Central memory CD8-positive, alpha-beta T cell (primary cell): ENCODE measurements around the gene CCN5.

Experiments used
- ATAC-seq: fragments of 150-1000 bp; cut with Tn5 transposase; replicated peaks from 2 replicates; pipeline ENCODE4 v1.10.0; 2022; ENCODE audit warnings: mild to moderate bottlenecking, moderate FRiP score, moderate number of reproducible peaks; ENCODE audit not compliant: poor library complexity, severe bottlenecking; ENCODE audit errors: extremely low read depth
- DNase-seq, 2 donors: peaks; one replicate each; pipeline ENCODE4 v3.0.0; 2021; ENCODE audit warnings: low spot score in 2 of 2
- H3K27ac Mint-ChIP-seq: one replicate; pipeline ENCODE4 v1.8.0; 2022; ENCODE audit warnings: low read depth, mild to moderate bottlenecking, moderate library complexity, mixed read lengths
- H3K27me3 Mint-ChIP-seq: one replicate; pipeline ENCODE4 v1.8.0; 2022; ENCODE audit warnings: mixed read lengths
- H3K36me3 Mint-ChIP-seq: one replicate; pipeline ENCODE4 v1.8.0; 2022; ENCODE audit warnings: mild to moderate bottlenecking, moderate library complexity, mixed read lengths; ENCODE audit not compliant: insufficient read depth
- H3K4me1 Mint-ChIP-seq: one replicate; pipeline ENCODE4 v1.8.0; 2022; ENCODE audit warnings: mixed read lengths
- H3K4me3 Mint-ChIP-seq: one replicate; pipeline ENCODE4 v1.8.0; 2022; ENCODE audit warnings: mild to moderate bottlenecking, moderate library complexity, mixed read lengths
- H3K9me3 Mint-ChIP-seq: one replicate; pipeline ENCODE4 v1.8.0; 2022; ENCODE audit warnings: mixed read lengths

Gene CCN5

DNA sequence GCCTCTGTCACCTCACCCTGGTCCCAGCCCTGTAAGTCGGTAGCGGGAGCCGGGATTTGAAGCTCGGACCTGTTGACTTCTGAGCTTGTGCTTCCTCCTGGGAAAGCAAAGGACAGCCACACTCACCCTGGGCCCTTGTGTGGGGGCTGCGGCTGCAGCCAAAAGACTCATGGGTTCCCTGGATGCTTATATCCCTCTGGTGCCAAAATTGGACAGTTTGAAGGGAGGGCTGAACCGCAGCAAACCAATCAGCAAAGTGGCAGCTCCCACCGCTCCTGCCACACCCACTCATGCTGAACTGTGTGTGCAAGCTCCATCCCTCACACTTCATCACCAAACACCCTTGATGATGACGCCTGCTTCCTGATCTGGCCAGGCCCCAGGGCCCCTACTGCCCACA lies 3.9 kb upstream of the CCN5 start:
- Mint-ChIP-seq H3K27me3 (peaks cover 32% of the 10 kb centered on the region), H3K4me3 (no peak overlapping the region), H3K27ac (no peak overlapping the region), H3K9me3 (no peaks in the 10 kb centered on the region), H3K4me1 (no peaks in the 10 kb centered on the region), H3K36me3 (no peaks in the 10 kb centered on the region)
- DNase-seq = no peak
- no peak for ATAC-seq

DNA sequence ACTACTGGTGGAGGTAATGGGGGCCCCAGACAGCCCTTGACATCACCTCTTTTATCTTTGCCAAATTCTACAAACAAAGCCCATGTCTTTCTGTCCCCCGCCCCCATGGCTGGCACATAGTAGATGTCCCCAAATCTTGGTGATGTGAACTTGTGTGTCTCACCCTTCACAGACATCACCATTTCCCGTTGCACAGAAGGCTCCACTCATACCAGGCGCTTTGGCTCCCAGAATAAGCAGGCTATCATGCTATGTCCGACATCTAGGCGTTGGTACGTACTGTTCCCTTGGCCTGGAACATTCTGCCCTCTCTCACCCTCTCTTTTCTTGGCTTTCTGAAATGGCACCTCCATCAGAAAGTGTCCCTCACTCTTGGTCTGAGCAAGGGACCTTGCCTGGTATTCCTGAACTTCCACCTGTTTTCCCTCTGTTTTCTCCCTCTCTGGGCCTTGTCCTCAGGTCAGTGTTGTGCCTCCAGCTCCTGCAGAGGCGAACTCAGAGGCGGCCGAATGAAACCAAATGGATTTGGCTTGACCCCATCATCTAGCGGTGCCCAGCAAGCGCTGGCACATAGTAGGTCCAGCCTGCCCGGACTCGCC lies 968 bp upstream of the CCN5 start:
- H3K4me3 Mint-ChIP-seq = no peak overlapping the region
- no peaks in the 10 kb centered on the region for H3K36me3 Mint-ChIP-seq
- no peaks in the 10 kb centered on the region for H3K4me1 Mint-ChIP-seq
- no peak overlapping the region for H3K27ac Mint-ChIP-seq
- H3K9me3 Mint-ChIP-seq = no peaks in the 10 kb centered on the region
- H3K27me3 Mint-ChIP-seq = peaks cover 25% of the 10 kb centered on the region
- no peak for DNase-seq
- no peak for ATAC-seq

DNA sequence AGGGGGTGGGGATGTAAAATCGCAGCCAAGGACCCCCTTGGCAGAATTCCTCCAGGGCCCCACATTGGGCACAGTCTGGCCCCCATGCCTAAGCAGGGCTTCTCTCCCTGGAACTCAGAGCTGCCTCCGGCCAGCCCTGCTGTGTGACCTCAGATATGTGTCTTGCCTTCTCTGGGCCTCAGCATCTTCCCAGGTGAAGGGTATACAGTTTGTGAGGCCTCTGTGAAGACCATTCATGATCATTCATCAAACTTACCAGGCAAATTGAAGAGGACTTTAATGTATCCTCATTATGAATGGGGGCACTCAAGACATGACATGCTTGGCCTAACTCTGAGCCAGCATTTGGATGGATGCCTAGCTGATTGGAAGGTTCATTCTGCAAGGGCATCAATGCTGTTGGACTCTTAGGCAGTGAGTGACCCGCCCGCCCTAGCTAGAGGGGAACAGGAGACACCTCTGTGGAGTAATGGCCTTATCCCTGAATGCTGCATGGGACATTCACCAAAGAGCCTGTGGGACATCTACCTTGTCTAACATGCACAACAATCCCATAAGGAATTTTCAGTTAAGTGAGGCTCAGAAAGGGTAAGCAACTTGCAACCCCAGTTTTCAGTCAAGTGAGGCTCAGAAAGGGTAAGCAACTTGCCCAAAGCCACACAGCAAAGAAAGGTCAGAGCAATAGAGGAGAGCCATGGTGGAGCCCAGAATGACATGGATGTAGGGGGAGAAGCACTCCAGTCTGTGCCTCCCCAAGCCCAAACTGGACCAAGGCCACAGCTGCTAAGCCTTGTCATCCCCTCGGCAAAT lies 535 bp downstream of the CCN5 start:
- no peaks in the 10 kb centered on the region for H3K36me3 Mint-ChIP-seq
- no peaks in the 10 kb centered on the region for H3K9me3 Mint-ChIP-seq
- ATAC-seq (no peak), DNase-seq (no peak)
- no peaks in the 10 kb centered on the region for H3K4me1 Mint-ChIP-seq
- H3K4me3 Mint-ChIP-seq = no peak overlapping the region
- no peak overlapping the region for H3K27ac Mint-ChIP-seq
- peaks cover 25% of the 10 kb centered on the region for H3K27me3 Mint-ChIP-seq

DNA sequence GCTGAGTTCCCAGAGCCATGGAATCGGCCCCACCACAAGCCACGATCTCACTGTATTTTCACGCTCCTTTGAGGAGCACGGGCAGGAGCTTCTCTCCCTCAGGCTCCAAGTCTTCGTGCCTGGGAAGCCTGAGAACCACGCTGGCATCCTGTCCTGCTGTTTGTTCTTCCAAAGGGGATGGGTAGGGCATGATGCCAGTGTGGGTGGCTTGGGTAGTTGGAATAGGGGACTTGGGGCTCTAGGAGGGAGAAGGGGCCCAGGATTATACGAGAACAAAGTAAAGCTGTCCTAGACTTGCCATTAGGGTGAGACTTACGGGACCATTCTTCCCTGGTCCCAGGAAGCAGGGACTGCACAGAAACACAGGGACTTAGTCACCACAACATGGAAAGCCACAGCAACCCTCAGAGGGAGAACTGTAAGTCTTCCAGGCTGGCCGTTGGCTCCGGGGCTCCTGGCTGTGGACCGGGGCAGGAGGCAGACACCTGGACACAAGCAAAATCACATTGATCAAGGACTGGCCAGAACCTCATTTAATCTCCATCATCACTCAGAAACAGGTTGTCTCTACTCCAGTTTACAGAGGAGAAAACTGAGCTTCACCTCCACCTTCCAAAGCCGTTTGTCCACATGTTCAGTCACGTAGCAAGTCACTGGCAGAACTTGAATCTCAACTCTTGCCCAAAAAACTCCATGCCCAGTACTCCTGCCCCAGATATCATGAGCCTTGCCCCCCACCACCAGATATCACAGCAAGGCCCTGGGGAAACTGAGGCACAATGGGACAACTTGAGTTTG lies 1.3 kb downstream of the CCN5 start:
- Mint-ChIP-seq H3K9me3 (no peaks in the 10 kb centered on the region), H3K4me1 (no peaks in the 10 kb centered on the region), H3K36me3 (no peaks in the 10 kb centered on the region), H3K27ac (no peak overlapping the region), H3K27me3 (peaks cover 19% of the 10 kb centered on the region), H3K4me3 (no peak overlapping the region)
- no peak for DNase-seq
- ATAC-seq = no peak

DNA sequence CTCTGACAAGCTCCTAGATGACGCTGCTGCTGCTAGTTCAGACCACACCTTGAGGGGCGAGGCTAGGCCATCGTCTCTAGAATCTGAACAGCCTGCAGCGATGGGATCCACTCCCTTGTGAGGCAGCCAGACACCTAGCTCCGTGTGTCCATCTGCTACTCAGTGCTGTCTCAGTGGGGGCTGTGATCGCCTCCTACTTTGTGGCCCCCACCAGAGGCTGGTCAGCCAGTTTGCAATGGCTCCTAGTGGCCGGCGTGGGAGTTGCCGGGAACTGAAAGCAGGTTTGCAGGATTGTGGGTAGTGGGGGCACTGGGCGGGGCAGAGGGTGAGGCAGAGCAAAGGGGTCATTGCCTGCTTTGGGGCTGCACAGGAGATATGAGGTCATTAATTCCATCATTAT lies 2.8 kb downstream of the CCN5 start:
- no peaks in the 10 kb centered on the region for H3K4me1 Mint-ChIP-seq
- ATAC-seq = no peak
- H3K27me3 Mint-ChIP-seq = peaks cover 10% of the 10 kb centered on the region
- H3K36me3 Mint-ChIP-seq = no peaks in the 10 kb centered on the region
- no peak overlapping the region for H3K4me3 Mint-ChIP-seq
- no peaks in the 10 kb centered on the region for H3K9me3 Mint-ChIP-seq
- no peak for DNase-seq
- no peak overlapping the region for H3K27ac Mint-ChIP-seq

DNA sequence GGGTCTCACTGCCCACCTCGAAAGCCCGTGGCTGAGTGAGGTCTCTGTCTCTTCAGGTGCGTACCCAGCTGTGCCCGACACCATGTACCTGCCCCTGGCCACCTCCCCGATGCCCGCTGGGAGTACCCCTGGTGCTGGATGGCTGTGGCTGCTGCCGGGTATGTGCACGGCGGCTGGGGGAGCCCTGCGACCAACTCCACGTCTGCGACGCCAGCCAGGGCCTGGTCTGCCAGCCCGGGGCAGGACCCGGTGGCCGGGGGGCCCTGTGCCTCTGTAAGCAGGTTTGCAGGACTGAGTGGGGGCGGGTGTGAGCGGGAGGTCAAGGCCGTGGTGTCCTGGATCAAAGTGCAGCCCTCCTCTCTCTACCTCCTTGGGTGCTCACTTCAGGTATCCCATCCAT lies 4.7 kb downstream of the CCN5 start:
- Mint-ChIP-seq H3K27ac (no peak overlapping the region), H3K36me3 (no peaks in the 10 kb centered on the region), H3K27me3 (no peaks in the 10 kb centered on the region), H3K4me1 (no peaks in the 10 kb centered on the region), H3K9me3 (no peaks in the 10 kb centered on the region), H3K4me3 (no peak overlapping the region)
- ATAC-seq = no peak
- no peak for DNase-seq

DNA sequence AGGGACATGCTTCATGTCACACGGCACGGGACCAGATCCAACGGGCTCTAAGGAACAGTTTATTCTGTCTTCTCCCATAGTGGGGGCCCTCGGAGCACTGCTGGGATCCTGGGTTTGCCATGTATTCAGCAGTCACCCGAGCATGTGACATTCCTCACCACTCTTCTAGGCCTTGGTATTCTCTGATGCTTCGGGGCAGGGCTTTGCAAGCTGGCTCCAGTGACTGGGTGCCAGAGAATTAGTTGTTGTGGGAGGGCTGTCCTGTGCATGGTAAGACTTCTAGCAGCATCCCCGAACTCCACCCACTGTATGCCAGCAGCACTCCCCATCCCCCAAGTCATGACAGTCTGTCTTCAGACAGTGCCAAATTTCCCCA lies 5.4 kb downstream of the CCN5 start:
- no peak for DNase-seq
- Mint-ChIP-seq H3K27me3 (no peaks in the 10 kb centered on the region), H3K36me3 (no peaks in the 10 kb centered on the region), H3K9me3 (no peaks in the 10 kb centered on the region), H3K4me3 (no peak overlapping the region), H3K27ac (no peak overlapping the region), H3K4me1 (no peaks in the 10 kb centered on the region)
- ATAC-seq = no peak

DNA sequence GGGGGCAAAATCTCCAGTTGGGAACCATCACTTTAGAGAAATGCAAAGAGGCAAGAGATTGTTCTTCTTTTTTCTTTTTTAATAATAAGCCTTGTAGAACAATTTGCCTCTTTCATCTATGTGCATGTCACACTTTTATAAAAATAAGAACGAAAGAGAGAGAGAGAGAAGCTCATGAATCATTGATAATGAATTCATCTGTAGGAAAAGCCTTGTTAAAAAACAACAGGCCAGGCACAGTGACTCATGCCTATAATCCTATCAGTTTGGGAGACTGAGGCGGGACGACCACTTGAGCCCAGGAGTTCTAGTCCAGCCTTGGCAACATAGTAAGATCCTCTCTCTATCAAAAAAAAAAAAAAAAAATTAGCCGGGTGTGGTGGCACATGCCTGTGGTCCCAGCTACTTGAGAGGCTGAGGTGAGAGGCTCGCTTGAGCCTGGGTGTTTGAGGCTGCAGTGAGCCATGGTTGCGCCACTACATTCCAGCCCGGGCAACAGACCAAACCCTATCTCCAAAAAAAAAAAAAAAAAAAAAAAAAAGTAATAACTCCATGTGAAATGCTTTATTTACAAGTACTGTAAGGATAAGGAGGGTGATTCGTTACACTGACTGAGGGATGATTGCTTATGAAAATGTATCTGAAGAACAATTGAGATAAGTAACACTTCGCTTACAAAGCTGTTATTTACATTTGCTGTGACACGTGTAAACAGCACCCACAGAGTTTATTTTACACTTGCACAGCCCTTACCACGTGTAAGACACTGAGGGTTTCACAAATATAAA lies 6.0 kb downstream of the CCN5 start:
- Mint-ChIP-seq H3K9me3 (no peaks in the 10 kb centered on the region), H3K27me3 (no peaks in the 10 kb centered on the region), H3K4me1 (no peaks in the 10 kb centered on the region), H3K27ac (no peak overlapping the region), H3K4me3 (no peak overlapping the region), H3K36me3 (no peaks in the 10 kb centered on the region)
- ATAC-seq (no peak), DNase-seq (no peak)

DNA sequence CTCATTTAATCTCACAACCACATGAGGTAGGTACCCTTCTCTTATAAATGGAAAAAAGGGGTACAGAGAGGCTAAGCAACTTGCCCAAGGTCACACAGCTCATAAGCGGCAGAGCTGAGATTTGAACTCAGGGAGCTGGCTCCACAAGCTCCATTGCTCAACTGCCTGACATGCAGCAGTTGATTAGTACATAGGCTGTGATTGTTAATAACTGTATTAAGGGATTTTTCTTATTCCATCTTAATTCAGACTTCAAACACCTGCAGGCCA lies 6.6 kb downstream of the CCN5 start:
- H3K4me3 Mint-ChIP-seq = no peak overlapping the region
- no peak for ATAC-seq
- DNase-seq = no peak
- no peaks in the 10 kb centered on the region for H3K4me1 Mint-ChIP-seq
- H3K27me3 Mint-ChIP-seq = no peaks in the 10 kb centered on the region
- H3K9me3 Mint-ChIP-seq = no peaks in the 10 kb centered on the region
- H3K36me3 Mint-ChIP-seq = no peaks in the 10 kb centered on the region
- no peak overlapping the region for H3K27ac Mint-ChIP-seq

DNA sequence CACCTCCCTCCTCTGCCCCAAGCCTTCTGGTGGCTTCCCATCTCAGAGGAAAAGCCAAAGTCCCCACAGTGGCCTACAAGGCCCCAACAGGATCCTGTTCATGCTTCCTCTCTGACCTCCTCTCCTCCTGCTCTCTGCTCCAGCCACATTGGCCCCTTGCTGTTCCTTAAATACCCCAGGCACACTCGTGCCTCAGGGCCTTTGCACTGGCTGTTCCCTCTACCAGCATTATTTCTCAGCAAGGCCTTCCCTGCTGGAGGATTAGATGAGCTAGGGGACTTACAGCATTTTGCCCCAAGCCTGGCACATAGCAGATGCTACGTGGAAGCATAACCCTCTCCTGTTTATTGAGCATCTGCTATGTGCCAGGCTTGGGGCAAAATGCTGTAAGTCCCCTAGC lies 7.8 kb downstream of the CCN5 start:
- Mint-ChIP-seq H3K36me3 (no peaks in the 10 kb centered on the region), H3K9me3 (no peaks in the 10 kb centered on the region), H3K4me3 (no peak overlapping the region), H3K27ac (no peak overlapping the region), H3K27me3 (no peaks in the 10 kb centered on the region), H3K4me1 (no peaks in the 10 kb centered on the region)
- DNase-seq = no peak
- no peak for ATAC-seq

DNA sequence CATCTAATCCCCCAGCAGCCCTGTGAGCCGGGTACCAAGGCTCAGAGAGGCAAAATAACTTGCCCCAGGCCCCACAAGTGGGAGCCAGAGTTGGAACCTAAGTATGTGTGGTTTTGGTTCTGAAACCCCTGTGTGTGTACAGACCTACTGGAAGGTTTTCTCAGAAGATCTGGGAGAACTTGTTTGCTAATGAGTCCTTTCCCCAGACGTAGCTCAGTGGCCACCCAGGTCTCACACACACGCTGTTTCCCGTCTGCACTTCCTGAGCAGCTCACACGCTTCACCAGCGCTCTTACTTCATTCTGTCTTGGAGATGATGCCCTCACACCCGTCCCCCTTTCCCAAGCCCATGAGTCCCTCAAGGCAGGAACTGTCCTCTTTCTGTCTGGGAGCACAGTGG lies 8.2 kb downstream of the CCN5 start:
- Mint-ChIP-seq H3K4me1 (no peaks in the 10 kb centered on the region), H3K9me3 (no peaks in the 10 kb centered on the region), H3K4me3 (no peak overlapping the region), H3K36me3 (no peaks in the 10 kb centered on the region), H3K27ac (no peak overlapping the region), H3K27me3 (no peaks in the 10 kb centered on the region)
- DNase-seq = no peak
- no peak for ATAC-seq

DNA sequence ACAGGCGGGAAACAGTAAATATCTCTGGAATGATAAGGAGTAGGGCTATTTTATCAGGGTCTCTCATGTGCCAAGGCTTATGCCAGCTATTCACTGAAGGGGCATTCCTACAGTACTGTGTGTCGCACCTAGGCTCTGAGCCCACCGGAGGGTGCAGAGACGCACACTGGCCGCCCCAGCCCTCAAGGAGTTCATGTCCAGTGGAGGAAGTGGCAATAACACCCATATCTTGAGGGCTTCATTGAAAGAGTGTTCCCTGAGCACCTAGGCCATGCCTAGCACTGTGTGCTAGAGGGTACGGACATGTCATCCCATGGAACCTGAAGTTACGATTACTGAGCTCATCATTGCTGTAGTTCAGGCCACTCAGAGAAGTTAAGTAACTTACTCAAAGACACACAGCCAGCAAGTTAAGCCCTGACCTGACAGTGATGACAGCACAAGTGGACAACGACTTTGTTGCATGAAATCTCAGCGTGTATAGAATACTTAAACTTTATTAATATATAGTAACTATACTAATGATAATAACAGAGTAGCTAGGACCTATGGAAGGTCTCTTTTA lies 8.7 kb downstream of the CCN5 start:
- H3K27me3 Mint-ChIP-seq = no peaks in the 10 kb centered on the region
- no peak for ATAC-seq
- H3K27ac Mint-ChIP-seq = no peak overlapping the region
- DNase-seq = no peak
- H3K9me3 Mint-ChIP-seq = no peaks in the 10 kb centered on the region
- H3K4me1 Mint-ChIP-seq = no peaks in the 10 kb centered on the region
- H3K4me3 Mint-ChIP-seq = no peak overlapping the region
- H3K36me3 Mint-ChIP-seq = no peaks in the 10 kb centered on the region
